GM21390 (cell line): Measurements from ENCODE around the gene DES.

ENCODE experiments used
- ATAC-seq: cut with Tn5 transposase; IDR thresholded peaks from one replicate; pipeline ENCODE4 v1.9.1; 2021; ENCODE audit not compliant: unreplicated experiment

The DES gene

DNA sequence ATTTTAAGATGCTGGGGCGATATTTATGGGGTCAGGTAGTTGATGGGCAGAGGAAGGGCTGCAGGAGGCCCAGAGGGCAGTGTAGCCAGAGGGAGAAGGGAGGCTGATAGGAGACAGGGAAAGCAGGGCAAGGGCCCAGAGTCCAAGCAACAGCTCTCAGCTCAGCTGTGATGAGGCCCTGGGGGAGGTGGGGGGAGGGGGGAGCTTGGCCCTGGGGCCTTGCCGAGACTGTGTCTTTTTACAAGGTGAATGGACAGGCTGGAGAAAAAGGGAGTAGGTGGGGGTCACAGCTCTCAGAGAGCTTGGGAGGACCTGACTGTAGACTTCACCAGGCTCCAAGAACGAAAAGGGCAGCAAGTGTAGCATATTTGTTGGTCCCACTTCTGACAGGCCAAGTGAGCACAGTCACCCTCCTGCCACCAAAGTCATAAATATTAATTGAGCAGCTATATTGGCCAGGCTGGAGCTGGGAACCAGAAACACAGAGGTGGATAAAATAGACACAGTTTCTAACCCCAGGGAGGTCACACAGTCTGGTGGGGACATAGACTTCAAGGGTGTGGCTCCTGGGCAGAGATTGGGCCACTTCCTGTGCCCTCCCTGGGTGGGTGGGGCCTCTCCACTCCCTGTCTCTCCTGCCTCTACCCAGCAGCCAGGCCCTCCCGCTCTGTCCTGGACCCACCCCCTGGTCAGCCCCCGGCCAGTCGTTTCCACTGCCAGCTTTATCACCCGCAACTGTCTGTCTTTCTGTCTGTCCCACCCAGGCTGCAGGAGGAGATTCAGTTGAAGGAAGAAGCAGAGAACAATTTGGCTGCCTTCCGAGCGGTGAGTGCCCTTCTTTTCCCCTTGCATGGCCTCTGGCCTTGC is 1.4 kb downstream of the DES start:
- ATAC-seq = no peak

DNA sequence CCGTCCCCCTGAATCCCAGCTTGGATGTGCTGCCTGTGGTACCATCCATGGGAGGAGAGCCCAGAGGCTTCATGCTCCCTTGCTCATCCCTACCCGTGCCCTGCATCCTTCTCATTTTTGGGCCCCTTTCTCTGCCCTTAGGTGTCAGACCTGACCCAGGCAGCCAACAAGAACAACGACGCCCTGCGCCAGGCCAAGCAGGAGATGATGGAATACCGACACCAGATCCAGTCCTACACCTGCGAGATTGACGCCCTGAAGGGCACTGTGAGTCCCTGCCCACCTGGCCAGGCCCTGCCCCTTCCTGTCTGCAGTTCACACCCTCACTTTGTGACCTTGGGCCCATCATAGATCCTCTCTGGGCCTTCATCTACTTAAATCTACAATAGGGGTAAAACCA is 2.5 kb downstream of the DES start:
- ATAC-seq = no peak

DNA sequence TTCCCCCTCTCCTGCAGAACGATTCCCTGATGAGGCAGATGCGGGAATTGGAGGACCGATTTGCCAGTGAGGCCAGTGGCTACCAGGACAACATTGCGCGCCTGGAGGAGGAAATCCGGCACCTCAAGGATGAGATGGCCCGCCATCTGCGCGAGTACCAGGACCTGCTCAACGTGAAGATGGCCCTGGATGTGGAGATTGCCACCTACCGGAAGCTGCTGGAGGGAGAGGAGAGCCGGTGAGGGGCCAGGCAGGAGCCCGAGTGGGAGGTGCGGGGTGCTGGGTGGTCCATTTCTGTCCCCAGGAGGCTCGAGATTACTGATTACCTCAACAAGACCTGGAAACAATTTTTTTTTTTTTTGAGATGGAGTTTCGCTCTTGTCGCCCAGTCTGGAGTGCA is 3.1 kb downstream of the DES start:
- ATAC-seq = no peak

DNA sequence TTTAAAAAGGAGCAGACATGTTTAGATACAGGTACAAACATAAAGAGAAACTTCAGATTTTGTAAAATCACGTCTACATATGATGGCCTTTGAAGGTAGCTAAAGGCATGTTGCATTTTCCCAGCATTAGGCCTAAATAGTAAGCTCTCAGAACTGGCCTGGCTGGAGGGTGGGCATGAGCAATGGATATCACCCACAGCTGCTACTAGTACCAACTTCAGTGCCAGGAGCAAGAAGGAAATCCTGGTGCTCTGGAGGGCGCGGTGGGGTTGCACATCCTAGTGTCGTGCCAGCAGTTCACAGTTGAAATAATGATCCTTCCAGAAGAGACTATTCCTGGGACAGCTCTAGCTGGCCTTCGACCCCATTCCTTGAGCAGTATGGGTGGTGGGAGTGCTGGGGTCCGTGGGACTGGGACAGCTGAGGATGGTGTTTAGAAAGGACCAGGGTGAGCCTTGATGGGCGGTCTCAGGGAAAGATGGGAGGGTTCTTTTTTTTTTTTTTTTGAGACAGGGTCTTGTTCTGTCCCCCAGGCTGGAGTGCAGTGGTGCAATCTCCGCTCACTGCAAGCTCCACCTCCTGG is 4.9 kb downstream of the DES start:
- no peak for ATAC-seq

DNA sequence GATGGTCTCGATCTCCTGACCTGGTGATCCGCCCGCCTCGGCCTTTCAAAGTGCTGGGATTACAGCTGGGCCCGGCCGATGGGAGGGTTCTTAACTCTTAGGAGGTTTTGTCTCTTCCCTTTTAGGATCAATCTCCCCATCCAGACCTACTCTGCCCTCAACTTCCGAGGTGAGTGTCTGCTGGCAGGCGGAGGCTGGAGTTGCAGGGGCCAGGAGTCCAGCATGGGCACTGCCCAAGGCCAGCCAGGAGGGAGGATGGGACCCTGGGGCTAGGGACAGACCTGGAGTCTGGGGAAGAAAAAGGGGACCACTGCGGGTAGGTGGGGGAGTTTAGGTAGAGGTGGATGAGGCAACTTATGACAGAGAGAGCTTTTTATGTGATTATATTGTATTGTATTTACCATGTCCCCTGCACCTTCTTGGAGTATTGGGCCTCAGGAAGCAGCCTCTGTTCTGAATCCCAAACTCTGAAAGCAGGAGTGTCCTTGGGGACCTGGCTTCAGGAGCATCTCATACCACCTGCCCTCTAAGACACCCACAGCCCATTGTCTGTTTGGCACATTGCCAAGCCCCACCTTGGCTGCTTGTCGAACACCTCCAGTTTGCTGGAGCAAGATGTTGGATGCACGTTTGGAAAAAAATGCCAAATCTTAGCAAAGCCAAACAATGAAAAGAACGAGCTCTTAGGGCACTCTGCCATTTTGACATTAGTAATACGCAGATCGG is 5.6 kb downstream of the DES start:
- no peak for ATAC-seq

DNA sequence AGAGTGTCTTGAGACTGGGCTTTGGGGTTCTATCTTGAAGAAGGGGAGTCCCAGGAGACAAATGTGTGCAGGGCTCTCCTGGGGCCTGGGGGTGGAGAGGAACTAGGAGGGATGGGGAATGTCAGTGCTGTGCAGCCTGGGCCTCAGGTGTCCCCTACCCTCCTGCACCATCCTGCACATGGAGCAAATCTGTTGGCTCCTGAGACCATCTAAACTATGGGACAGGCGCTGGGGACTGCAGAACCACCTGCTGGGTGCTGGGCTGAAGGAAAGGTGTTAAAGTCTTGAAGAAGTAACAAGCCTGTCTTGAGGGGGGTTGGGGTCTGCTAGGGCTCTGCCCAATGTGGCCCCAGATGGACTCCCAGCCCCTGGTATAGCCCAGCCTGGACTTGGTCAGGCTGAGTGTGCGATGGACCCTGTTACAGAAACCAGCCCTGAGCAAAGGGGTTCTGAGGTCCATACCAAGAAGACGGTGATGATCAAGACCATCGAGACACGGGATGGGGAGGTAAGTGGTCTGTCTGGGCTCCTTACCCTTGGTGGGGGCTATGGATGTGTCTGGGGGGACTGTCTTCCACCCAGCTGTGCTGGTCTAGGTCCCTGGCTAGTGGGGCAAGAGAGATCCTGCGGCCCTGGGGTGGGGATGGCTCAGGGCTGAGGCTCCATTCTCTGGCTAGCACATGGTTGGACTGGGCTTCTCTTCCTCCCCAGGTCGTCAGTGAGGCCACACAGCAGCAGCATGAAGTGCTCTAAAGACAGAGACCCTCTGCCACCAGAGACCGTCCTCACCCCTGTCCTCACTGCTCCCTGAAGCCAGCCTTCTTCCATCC is 7.3 kb downstream of the DES start:
- no peak for ATAC-seq

DNA sequence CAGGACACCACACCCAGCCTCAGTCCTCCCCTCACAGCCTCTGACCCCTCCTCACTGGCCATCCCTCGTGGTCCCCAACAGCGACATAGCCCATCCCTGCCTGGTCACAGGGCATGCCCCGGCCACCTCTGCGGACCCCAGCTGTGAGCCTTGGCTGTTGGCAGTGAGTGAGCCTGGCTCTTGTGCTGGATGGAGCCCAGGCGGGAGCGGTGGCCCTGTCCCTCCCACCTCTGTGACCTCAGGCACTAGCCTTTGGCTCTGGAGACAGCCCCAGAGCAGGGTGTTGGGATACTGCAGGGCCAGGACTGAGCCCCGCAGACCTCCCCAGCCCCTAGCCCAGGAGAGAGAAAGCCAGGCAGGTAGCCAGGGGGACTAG is 7.9 kb downstream of the DES start:
- ATAC-seq = no peak

DNA sequence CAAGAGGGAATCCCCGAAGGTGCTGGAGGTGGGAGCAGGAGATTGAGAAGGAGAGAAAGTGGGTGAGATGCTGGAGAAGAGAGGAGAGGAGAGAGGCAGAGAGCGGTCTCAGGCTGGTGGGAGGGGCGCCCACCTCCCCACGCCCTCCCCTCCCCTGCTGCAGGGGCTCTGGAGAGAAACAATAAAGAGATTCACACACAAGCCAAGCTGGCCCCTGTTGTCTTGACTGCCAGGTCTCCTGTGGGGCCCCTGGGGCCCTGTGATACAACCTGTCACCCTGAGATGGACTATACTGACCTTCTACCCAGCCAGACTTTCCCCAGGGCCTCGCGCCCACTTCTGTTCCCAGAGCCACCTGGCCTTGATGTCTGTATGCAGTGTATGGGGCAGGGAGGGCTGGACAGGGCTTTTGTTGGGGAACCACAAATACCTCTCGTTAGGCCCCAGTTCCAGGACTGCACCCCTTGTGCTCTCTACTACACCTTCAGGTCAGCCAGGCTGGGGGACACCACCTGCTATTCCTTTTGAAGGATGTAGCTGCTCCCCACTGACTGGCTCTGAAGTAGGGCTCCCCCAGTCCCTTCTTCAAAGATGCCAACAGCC is 8.5 kb downstream of the DES start:
- no peak for ATAC-seq

DNA sequence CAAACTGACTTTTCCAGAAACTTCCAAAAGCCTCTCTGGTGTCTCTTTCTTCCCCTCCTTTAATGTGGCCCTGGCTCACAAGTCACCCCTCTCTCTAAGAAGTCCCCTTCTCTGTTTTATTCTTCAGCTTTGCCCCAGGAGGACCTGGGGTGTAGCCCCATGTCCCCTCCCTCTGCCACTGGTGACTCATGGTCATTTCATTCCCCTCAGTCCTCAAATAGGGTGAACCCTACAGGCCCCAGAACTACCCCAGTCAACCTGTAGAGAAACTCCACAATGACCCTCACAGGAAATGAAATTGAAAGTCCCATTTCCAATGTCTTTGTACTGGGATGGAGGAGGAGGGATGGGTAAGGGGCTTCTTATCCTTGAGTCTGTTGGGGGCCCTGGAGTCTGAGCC is 10.3 kb downstream of the DES start:
- ATAC-seq = no peak

DNA sequence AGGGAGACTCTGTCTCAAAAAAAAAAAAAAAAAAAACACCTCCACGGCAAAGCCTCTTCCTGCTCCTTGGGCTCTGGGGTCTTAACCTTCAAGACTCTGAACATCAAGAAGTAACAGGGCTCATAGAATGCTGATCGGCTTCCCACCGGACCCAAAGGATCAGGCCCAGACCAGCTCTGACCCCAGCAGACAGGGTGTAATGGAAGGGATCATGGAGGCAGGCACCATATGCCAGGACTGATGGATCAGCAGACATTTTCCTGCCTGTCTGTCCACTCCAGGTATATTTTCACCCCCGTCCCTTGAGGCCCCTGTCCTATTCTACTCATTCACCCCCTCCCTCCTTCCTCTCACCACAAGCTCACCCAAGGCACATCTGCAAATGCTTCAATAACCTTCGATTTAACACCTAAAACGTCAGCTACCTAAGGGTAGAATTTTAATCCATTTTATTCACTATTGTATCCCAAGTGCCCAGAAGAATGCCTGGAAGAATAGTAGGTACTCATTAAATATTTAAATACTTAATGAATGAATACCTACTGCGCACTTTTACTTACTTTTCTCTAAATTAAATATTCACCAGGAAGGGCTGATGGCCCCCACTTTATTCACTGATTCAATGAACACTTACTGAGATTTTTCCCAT is 11.9 kb downstream of the DES start:
- no peak for ATAC-seq

DNA sequence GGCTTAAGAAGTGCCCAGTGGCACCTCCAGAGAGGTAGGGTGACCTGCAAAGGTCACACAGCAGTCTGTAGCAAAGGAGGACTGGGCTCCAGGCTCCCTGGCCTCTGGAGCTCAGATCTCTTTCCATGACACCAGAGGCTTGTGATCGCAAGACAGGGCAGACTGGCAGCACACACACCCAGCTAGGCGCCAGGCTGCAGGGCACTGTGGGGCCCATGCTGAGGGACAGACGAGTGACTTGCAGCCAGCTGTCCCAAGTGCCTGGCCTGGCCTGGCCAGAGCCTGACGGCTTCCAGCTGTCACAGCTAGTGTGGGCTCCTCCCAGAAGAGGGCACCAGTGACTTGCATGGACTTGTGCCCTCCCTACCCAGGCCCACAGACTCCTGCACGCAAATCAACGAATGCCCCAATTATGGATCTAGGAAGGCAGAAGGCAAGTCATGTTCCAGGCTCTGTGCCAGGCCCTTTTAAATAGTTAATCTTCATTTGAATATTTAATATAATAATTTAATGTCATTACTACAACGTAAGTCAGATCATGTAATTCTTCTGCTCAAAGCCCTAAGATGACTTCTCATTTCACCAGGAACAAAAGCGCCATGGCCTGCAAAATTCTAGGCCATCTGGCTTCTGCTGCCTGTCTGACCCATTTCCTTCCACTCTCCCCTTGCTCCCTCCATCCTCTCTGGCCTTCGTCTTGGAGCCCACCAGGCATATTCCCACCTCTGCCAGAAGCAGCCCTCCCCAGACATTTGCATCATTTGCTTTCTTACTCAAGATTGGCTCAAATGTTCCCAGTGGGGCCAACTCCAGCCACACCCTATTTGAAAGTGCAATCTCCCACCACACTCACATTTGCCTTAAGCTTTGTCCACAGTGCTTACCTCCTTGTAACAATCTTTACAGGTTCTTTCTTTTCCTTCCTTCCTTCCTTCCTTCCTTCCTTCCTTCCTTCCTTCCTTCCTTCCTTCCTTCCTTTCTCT is 12.7 kb downstream of the DES start:
- ATAC-seq = no peak

DNA sequence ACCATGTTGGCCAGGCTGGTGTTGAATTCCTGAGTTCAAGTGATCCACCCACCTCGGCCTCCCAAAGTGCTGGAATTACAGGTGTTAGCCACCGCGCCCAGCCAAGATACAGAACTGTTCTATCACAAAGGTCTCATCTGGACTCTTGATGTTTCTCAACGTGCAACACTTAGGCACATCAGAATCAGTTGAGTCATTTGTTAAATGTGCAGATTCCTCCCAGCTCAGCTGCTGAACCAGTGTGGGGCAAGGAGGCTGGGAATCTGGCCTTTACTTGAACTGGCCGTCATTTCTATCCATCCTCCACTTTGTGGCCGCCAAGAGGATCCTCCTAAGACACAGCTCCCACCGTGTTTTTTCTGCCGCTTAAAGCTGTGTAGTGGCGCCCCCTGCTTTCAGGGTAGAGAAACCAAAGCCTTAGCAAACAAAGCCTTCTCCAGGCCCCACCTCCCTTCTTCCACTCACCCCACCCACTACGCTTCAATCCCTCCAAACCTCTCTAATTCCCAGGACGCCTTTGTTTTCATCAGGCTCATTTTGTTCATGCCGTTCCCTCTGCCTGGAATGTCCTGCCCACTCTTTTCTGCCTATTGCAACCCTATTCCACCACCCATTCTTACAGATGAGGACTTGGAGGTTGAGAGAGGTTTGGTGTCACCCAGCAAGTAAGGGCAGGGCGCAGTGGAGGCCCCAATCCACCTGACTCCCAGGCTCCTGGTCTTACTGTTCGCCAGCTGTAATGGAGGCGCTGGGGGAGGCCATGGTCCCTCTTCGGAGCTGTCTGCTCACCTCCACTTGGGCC is 15.7 kb downstream of the DES start:
- no peak for ATAC-seq

DNA sequence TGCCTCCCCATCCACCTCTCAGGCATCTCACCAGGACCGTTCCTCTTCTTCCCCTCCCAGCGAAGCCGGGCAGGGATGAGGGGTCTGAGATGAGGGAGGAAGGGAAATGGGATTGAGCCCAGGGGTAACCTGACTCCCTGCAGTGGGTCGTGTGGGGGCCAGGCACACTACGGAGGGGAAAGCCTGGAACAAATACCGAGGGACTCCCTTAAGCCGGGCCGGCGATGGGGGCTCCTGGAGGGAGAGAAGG is 16.2 kb downstream of the DES start:
- ATAC-seq = no peak

DNA sequence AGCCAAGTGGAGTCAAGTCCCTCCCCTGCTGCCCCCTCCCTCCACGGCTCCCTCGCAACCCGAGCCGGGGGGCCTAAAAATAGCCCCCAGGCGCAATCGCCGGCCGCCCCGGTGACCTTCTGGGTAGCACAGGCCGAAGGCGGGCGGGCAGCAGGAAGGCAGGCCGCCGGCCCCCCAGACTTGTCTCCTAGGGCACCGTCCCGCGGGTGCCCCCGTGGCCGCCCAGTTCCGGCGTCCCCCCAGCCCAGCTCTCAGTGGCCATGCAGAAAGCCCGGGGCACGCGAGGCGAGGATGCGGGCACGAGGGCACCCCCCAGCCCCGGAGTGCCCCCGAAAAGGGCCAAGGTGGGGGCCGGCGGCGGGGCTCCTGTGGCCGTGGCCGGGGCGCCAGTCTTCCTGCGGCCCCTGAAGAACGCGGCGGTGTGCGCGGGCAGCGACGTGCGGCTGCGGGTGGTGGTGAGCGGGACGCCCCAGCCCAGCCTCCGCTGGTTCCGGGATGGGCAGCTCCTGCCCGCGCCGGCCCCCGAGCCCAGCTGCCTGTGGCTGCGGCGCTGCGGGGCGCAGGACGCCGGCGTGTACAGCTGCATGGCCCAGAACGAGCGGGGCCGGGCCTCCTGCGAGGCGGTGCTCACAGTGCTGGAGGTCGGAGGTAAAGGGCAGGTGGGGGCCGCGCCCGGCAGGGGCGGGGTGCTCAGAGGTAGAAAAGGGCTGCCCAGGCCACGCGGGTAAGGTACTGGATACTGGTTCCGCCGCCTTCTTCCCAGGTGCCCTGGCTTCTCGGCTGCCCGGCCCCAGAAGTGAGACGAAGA is 16.7 kb downstream of the DES start, which contains the start of gene SPEG:
Gene SPEG (plus strand): TSS at position 126 of the 808 bp plus-strand sequence. CDS start 135 bp downstream, at position 261.
- no peak for ATAC-seq

DNA sequence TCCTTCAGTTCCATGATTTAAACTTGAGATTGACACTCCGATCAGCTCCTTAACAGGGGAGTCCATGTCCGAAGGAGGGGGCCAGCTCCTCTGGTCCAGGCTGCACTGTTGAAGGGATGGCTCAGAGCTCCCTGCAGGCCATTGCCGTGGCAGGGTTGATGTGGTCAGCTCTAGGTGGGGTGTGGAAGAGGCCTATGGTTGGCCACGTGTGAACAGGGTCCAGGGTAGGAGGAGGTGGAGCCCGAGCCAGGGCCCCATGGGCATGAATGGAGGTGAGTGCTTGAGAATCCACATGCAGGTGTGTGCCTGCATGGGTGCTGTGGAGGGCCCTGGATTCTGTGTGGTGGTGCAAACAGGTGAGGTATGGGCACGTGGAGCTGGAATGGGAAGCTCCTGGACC is 17.5 kb downstream of the DES start:
- ATAC-seq = no peak

DNA sequence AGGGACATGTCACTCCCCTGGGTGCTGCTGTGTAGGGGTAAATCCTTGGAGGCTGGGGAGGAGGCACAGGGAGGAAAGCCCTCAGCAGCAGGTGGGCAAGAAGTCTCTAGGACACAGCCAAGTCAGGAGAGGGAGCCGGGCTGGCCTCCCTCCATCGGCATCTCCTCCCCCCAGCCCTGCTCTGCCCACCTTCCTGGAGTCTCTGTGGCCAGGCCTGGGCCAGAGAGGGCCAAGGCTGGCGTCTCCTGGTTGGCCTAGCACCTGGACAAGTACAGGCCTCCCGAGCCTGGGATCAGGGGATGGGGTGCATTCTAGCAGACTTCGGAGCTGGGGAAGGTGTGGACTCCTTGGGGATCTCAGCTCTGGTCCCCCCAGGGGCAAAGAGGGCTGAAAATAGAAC is 18.3 kb downstream of the DES start:
- no peak for ATAC-seq

DNA sequence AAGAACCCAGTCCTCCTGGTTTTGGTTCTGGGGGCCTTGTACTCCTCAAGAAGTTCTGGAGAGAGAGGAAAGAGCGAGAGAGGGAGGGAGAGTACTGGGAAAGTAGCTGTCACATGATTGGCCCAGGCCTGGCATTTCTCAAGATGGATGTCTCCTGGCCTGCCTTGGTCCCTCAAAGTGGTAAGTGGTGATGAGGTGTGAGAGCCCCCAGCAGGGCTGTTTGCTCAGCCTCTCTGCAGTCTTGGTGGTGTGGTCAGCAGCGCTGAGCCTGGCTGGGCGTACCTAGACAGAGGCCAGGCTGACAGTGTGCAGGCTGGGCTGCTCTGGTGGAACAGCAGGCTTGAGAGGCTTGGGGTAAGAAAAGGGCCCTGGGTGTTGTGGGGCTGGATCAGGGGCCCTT is 19.0 kb downstream of the DES start:
- no peak for ATAC-seq

DNA sequence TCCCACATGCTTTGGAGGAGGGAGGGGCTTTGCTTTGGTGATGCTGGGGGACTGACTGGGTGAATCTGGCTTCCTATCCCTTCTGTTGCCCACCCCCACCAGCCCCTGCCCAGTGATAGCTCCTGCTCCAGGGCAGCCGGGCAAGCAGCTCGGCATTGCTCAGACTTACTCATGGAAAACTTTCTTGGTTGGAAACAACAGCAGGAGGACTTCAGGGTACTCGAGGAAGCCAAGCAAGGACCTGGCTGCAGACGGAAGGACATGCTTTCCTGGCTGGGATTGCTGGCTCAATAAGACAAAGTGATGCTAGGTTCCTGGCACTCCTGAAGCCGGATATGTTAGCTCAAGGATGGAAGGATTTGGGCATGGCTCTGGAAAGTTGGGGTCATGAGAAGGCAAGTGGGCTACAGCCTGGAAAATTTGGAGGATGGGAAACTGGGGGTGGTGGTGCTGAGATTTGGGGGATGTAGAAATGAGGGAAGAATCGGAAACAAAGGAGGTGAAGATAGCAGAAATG is 19.6 kb downstream of the DES start:
- ATAC-seq = no peak
